Vagina (tissue), 1 donor: ENCODE measurements around the gene PLCE1. TPM values are rescaled to one million over a fixed set of nuclear protein-coding genes. Genes with fewer than 3 reads are reported as not detected.

Experiments used
- total RNA-seq: library from RNA; depleted of rRNA; stranded (reverse); fragments of >200 nt; gene quantifications from one replicate; pipeline ENCODE4 v1.2.3, GENCODE V29; 2016

The PLCE1 gene
- total RNA-seq, 1 donor from 2014 or later: 13.0 TPM

Other genes starting within 250 kb of the PLCE1 start
- gene LGI1, start 236.0 kb upstream of the PLCE1 start, total RNA-seq: 0.74 TPM
- 3.4 TPM for gene SLC35G1, start 100.0 kb upstream of the PLCE1 start, total RNA-seq